Smooth muscle cell (in vitro differentiated cells): ENCODE measurements around the gene KIAA1217. TPM values are rescaled to one million over a fixed set of nuclear protein-coding genes. Genes with fewer than 3 reads are reported as not detected.

ENCODE experiments used
- DNase-seq: peaks from one replicate; lab custom pipeline; 2025; ENCODE audit not compliant: unreplicated experiment; lab: John Stamatoyannopoulos, UW
- H2AFZ ChIP-seq: fragments of 200-600 bp; sonication (generic); 2 replicates; pipeline ENCODE4 v1.6.0; 2016; ENCODE audit warnings: antibody characterized with exemption, low read depth, mild to moderate bottlenecking
- H3F3A ChIP-seq: fragments of 200-600 bp; sonication (generic); 2 replicates; pipeline ENCODE4 v1.6.0; 2017; ENCODE audit warnings: antibody characterized with exemption, low read depth
- H3K27ac ChIP-seq: fragments of 200-600 bp; sonication (generic); 2 replicates; pipeline ENCODE4 v1.5.1; 2016; ENCODE audit warnings: low read depth, mild to moderate bottlenecking
- H3K27me3 ChIP-seq: fragments of 200-600 bp; sonication (generic); 2 replicates; pipeline ENCODE4 v1.6.1; 2016; ENCODE audit warnings: low read depth, mild to moderate bottlenecking
- H3K36me3 ChIP-seq: fragments of 200-600 bp; sonication (generic); 2 replicates; pipeline ENCODE4 v1.5.1; 2016; ENCODE audit warnings: low read depth
- H3K4me1 ChIP-seq: fragments of 200-600 bp; sonication (generic); 2 replicates; pipeline ENCODE4 v1.5.1; 2016; ENCODE audit warnings: low read depth
- H3K4me2 ChIP-seq: fragments of 200-600 bp; sonication (generic); 2 replicates; pipeline ENCODE4 v1.6.0; 2016; ENCODE audit warnings: mild to moderate bottlenecking
- H3K4me3 ChIP-seq: fragments of 200-600 bp; sonication (generic); 2 replicates; pipeline ENCODE4 v1.5.1; 2016; ENCODE audit warnings: mild to moderate bottlenecking
- H3K79me2 ChIP-seq: fragments of 200-600 bp; sonication (generic); 2 replicates; pipeline ENCODE4 v1.6.0; 2016; ENCODE audit warnings: low read depth, mild to moderate bottlenecking
- H3K9ac ChIP-seq: fragments of 200-600 bp; sonication (generic); 2 replicates; pipeline ENCODE4 v1.6.0; 2016; ENCODE audit warnings: low read depth
- H3K9me3 ChIP-seq: fragments of 200-600 bp; sonication (generic); replicated peaks from 2 replicates; pipeline ENCODE4 v1.5.1; 2016; ENCODE audit warnings: low read depth
- H4K20me1 ChIP-seq: fragments of 200-600 bp; sonication (generic); 2 replicates; pipeline ENCODE4 v1.6.0; 2016; ENCODE audit warnings: low read depth
- CTCF ChIP-seq: fragments of 200-600 bp; sonication (generic); IDR thresholded peaks from 2 replicates; pipeline ENCODE4 v1.5.1; 2017; ENCODE audit warnings: borderline replicate concordance, mild to moderate bottlenecking, antibody characterized with exemption; ENCODE audit not compliant: insufficient read depth, poor library complexity, severe bottlenecking
- WGBS: methylation state at CpG from one replicate; pipeline ENCODE4 v1.1.7; 2016; ENCODE audit warnings: low lambda C conversion rate; 5-methylcytosine and 5-hydroxymethylcytosine counted together
- polyA plus RNA-seq: library from polyadenylated mRNA; unstranded; fragments of >200 nt; fragmentation: Nextera tagmentation; extraction: Ambion mirVana; gene quantifications from 2 replicates; pipeline ENCODE4 v1.2.1, GENCODE V29; 2016
- total RNA-seq: library from RNA; depleted of rRNA; stranded (reverse); fragments of >200 nt; gene quantifications from 2 replicates; pipeline ENCODE4 v1.2.3, GENCODE V29; 2014

Gene KIAA1217
- total and polyA plus RNA-seq, 2 experiments from 2014 or later = 43.3 to 68.8 TPM

GRCh38 chr10:24209946-24210491 is 1.1 kb downstream of the KIAA1217 start:
- Histone ChIP-seq H2AFZ (no peak overlapping the region), H4K20me1 (no peaks in the 10 kb centered on the region), H3K27me3 (no peaks in the 10 kb centered on the region), H3K27ac (peak overlapping the region; percentile 80), H3F3A (no peaks in the 10 kb centered on the region), H3K4me1 (peaks cover 48% of the 10 kb centered on the region), H3K4me2 (peak overlapping the region; percentile 87), H3K9me3 (no peaks in the 10 kb centered on the region), H3K9ac (peak overlapping the region; percentile 82), H3K4me3 (peak overlapping the region; percentile 62), H3K79me2 (no peaks in the 10 kb centered on the region), H3K36me3 (no peaks in the 10 kb centered on the region)
- 4% methylated on average over 12 of the region's 12 CpGs for WGBS
- no peak for TF ChIP-seq CTCF
- DNase-seq = no peak

- H4K20me1 ChIP-seq = no peaks in the 10 kb centered on the region
- 60% methylated on average over 2 of the region's 2 CpGs for WGBS
- H3K4me2 ChIP-seq = peak overlapping the region; percentile 87
- H3K36me3 ChIP-seq = no peaks in the 10 kb centered on the region
- peak overlapping the region; percentile 62 for H3K4me3 ChIP-seq
- H2AFZ ChIP-seq = no peak overlapping the region
- no peaks in the 10 kb centered on the region for H3K27me3 ChIP-seq
- H3F3A ChIP-seq = no peaks in the 10 kb centered on the region
- DNase-seq = no peak
- no peaks in the 10 kb centered on the region for H3K79me2 ChIP-seq
- peak overlapping the region; percentile 80 for H3K27ac ChIP-seq
- TF ChIP-seq CTCF = no peak
- no peaks in the 10 kb centered on the region for H3K9me3 ChIP-seq
- H3K4me1 ChIP-seq = peaks cover 53% of the 10 kb centered on the region
- no peak overlapping the region for H3K9ac ChIP-seq
Observed at GRCh38 chr10:24210501-24210900, 1.6 kb downstream of the KIAA1217 start.

DNA sequence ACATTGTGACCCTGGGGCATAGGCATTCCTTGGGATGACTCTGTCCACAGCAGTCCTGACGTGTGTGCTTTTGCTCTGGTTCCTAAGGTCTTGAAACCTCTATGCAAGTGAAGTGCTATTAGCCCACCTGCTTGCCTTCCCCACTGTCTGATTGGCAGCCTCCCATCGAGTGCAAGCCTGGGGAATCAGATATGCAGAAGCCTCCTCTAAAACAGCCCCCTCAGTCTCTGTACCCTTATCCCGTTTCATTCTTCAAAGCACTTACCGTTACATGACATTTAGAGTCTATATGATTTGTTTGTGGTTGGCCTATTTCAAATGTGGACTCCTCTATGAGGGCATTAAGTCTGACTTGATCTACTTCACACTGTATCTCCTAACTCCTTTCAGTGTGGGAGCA is 4.3 kb downstream of the KIAA1217 start:
- H3K4me3 ChIP-seq = no peak overlapping the region
- no peak overlapping the region for H2AFZ ChIP-seq
- no peaks in the 10 kb centered on the region for H3K27me3 ChIP-seq
- H3K27ac ChIP-seq = no peak overlapping the region
- no peaks in the 10 kb centered on the region for H4K20me1 ChIP-seq
- no peak for TF ChIP-seq CTCF
- 88% methylated on average over 4 of the region's 4 CpGs for WGBS
- H3F3A ChIP-seq = no peaks in the 10 kb centered on the region
- H3K9me3 ChIP-seq = no peaks in the 10 kb centered on the region
- peaks cover 31% of the 10 kb centered on the region for H3K4me1 ChIP-seq
- H3K36me3 ChIP-seq = no peaks in the 10 kb centered on the region
- DNase-seq = no peak
- H3K9ac ChIP-seq = no peak overlapping the region
- H3K4me2 ChIP-seq = no peak overlapping the region
- no peaks in the 10 kb centered on the region for H3K79me2 ChIP-seq

GRCh38 chr10:24213881-24214280 is 4.9 kb downstream of the KIAA1217 start:
- 88% methylated on average over 2 of the region's 2 CpGs for WGBS
- no peaks in the 10 kb centered on the region for H4K20me1 ChIP-seq
- no peak for DNase-seq
- no peaks in the 10 kb centered on the region for H3K36me3 ChIP-seq
- H3K9ac ChIP-seq = no peak overlapping the region
- H3K79me2 ChIP-seq = no peaks in the 10 kb centered on the region
- no peak overlapping the region for H3K4me2 ChIP-seq
- no peak overlapping the region for H3K4me3 ChIP-seq
- no peak overlapping the region for H2AFZ ChIP-seq
- no peaks in the 10 kb centered on the region for H3K27me3 ChIP-seq
- no peak overlapping the region for H3K27ac ChIP-seq
- H3F3A ChIP-seq = no peaks in the 10 kb centered on the region
- H3K9me3 ChIP-seq = no peaks in the 10 kb centered on the region
- TF ChIP-seq CTCF = no peak
- H3K4me1 ChIP-seq = peaks cover 25% of the 10 kb centered on the region
